Left renal pelvis (tissue), 4 donors: ENCODE results near the gene TBC1D12. TPM values are rescaled to one million over a fixed set of nuclear protein-coding genes. Genes with fewer than 3 reads are reported as not detected.

Experiments
- DNase-seq, 4 donors: peaks; one replicate each; pipeline ENCODE4 v3.0.0-alpha.2; 2013; ENCODE audit warnings: low read depth in 4 of 4, low spot score in 3 of 4
- polyA plus RNA-seq, 4 donors: library from polyadenylated mRNA; unstranded; fragments of 120-200 nt; gene quantifications; one replicate each; pipeline ENCODE4 v1.2.1, GENCODE V29; 2013; ENCODE audit not compliant: insufficient read length in 4 of 4

The TBC1D12 gene
- polyA plus RNA-seq, 4 donors, result 18.4 to 24.9 (median 21.6) TPM

DNA sequence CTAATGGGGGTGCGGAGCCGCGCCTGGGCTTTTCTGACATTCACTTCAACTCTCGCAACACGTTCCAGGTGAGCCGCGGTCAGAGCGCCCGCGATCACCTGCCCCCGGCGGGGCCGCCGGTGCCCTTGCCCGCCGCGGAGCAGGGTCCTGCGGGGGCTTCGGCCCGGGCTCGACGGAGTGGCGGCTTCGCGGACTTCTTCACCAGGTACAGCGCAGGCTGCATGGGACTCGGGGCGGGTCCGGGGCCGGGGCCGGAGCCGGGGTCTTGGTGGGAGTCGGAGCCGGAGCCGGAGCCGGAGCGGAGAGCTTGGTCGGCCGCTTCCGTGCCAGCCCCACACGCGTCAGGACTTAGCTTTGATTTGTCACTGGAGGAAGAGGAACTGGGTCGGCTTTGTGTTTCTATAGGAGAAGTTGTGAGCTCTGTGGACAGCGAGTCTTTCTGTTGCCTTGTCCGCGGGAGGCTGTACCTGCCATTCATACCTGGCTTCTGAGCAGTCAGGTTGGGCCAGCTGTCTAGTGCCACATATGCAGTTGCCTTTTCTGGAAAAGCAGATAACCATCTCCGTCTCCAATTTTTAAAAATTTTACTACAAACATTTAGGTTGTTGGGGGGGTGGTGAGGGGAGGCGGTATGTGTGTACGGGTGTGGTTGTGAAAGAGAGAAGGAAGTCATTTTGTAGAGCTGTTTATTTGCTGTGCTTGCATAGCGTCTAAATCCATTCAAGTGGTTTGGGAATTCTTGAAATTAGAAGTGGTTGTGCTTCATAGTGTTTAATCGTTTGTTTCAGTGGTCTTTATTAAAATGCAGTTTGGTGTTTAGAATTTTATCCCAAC lies 1.3 kb downstream of the TBC1D12 start:
- DNase-seq, result peak; percentile 33 to 60 (median 44)

DNA sequence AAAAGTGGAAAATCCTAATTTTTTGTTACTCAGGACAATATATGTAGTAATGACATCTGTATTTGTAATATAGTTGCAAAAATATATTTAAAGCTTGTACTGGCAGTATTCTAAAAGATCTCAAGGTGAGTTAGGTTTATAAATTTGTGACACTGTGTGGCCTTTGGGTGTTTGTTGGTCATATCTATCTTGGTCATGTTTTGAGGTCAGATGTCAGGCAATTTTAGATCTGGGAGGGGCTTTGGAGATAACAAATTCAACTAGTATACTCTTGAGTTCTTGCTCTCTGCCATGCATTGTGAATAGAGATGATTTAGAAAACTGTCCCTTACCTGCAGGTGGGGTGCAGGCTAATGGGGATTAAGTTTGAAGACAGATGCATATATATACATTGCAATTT lies 3.1 kb downstream of the TBC1D12 start:
- DNase-seq, result no peak

DNA sequence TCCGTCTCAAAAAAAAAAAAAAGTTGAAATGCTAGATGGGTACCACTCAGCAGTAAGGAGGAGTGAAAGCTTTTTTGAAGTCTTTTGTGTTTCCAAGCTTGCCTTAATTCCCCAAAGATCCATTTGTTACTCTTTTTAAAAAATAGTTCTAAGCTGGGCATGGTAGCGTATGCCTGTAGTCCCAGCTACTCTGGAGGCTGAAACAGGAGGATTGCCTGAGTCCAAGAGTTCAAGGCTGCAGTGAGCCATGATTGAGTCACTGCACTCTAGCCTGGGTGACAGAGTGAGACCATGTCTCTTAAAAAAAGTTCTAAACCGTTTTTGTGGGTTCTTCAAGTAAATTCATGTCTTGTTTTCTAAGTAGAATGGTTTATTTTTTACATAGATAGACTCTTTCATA lies 5.3 kb downstream of the TBC1D12 start:
- DNase-seq, result no peak

DNA sequence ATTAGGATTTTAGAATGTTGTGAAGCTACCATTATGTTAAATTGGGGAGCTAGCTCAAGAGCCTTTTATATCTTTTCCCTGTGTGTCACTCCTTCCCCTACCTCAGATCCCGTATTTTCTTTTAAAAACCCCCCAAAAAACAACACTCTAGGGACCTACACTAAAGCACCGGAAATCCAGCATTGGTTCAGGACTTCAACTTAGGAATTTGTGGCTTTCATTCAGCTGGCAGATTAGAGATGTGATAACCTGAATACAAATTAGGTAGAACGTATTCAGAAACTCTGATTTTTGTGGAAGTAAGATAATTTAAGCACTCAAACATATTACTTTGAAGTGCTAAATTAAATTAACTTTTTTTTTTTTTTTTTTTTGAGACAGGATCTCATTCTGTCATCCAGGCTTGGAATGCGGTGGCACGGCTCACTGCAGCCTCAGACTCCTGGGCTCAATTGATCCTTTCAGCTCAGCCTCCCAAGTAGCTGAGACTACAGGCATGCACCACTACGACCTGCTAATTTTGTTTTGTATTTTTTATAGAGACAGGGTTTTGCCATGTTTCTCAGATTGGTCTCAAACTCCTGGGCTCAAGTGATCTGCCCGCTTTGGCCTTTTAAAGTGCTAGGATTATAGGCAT lies 6.8 kb downstream of the TBC1D12 start:
- no peak for DNase-seq

DNA sequence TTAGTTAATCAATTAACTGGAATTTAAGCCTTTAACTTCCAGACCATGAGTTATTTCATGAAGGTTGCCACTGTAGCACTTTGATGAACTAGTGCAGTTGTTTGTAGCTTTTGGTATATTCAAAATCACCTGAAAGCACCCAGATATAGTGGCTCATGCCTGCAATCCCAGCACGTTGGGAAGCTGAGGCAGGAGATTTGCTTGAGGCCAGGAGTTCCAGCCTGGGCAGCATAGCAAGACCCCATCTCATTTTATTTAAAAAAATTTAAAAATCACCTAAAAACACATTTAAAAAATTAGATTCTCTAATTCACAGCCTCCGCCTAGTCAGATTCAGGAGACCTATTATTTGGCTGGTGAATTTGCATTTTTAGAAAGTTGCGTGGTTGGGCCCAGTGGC lies 9.0 kb downstream of the TBC1D12 start:
- DNase-seq, result no peak

DNA sequence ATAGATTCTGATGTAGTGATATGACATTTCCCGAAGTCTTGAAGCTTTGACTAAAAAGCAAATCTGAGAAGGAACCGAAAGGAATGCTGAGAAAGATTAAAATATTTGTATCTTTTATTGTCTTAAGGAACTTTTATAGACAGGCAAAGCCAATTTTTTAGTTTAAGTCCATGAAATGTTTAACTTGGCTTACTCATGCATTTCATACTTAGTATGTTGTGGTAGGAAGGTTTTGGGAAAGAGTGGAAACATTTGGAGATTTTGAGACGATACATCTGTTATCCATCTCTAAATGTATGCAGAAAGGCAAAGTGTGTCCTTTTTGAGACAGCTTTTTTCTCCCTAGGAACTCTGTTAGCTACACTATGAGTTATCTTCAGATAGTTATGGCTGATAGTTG lies 10.1 kb downstream of the TBC1D12 start:
- DNase-seq, result peak in 2 of 4 donors; percentile 34 to 43

DNA sequence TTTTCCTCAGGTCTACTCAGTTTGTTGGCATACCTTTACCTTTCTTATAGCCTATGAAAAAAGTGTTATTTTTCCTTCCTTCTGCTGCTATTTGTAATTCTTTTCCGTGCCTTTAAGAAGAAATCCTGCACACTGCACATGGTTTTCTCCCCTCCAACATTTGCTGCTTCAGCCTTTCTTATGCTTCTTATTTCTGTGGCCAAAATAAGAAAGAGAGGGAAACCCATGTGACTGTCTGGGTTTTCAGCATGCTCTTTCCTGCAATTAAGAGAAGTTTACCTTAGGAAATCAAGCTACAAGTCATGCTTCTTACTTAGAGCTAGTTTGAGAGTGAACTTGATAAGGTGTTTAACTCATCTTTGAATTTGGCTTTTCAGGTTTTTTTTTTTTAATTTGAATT lies 11.0 kb downstream of the TBC1D12 start:
- no peak for DNase-seq

DNA sequence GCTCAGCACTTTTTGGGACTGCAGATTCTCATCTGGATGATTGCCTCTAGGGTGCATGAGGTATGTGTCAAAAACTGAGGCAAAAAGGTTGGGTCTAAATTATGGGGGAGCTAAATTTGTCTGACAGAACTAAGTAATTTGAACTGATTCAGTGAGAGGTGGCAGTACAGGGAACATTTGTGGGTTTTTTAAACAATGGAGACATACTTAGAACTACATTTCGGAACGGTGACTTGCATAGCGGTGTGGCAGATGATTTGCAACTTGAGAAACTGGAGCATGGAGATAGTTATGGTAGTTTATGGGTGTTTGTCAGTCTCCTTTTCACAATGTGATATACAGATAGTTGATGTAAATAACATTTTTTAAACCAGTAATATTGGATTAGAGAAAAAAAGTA lies 14.6 kb downstream of the TBC1D12 start:
- DNase-seq, result no peak

DNA sequence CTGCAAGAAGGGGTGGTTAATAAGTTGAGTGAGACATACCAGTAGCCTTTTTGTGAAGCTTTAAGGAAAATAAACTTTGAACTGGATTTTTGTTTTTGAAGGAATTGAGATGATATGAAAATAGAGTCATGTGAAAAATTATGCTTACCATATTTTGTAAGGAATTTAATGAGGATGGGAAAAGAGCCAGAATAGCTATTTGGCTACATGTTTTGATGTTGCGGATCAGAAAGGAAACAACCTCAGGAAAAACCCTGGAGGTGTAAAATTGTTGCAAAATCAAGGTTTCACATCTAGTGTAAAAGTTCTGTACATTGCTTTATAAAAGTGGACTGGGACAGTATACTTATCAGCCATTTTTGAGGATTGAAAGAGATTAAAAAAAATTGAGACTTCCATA lies 15.0 kb downstream of the TBC1D12 start:
- no peak for DNase-seq

DNA sequence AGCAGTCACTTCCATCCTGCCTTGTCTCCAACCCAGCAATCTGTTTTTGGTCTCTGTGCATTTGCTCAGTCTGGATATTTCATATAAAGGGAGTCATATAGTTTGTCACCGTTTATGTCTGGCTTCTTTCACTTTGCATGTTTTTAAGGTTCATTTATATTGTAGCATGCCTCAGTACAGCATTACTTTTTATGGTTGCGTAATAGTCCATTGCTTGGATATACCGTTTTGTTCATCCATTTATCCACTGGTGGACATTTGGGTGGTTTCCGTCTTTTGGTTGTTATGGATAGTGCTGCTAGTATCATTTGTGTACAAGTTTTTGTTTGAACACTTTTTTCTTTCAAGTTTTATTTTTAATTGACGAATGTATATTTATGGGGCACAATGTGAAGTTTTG lies 18.2 kb downstream of the TBC1D12 start:
- DNase-seq, result no peak

DNA sequence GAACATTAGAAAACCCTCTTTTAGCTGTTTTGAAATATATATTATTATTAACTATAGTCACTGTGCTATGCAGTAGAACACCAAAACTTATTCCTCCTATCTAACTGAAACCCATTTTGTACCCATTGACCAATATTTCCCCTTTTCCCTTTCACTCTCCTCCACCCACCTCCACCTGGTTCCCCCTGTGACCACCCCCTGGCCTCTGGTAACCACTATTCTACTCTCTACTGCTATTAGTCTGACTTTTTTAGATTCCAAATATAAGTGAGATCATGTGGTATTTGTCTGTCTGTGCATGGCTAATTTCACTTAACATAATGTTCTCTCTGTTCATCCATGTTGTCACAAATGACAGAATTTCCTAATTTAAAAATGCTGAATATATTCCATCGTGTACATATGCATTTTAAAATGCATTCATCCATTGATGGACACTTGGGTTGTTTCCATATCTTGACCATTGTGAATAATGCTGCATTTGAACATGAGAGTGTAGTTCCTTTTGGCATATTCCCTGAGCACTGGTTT lies 18.7 kb downstream of the TBC1D12 start:
- no peak for DNase-seq

DNA sequence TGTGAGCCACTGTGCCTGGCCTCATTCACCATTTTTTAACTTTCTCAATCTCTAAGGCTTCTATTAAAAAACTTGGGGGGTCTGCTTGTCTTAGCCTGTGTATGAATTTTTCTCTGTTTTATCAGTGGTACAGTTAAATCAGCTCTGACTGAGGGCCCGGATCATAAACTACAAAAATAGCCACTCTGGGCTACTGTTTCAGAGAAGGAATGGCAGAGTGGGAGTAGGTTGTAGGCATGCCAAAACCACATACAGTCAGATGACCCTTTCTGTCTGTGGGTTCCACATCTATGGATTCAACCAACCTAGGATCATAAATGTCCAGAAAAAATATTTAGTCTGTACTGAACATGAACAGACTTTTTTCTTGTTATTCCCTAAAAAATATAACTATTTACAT lies 21.3 kb downstream of the TBC1D12 start:
- no peak for DNase-seq

DNA sequence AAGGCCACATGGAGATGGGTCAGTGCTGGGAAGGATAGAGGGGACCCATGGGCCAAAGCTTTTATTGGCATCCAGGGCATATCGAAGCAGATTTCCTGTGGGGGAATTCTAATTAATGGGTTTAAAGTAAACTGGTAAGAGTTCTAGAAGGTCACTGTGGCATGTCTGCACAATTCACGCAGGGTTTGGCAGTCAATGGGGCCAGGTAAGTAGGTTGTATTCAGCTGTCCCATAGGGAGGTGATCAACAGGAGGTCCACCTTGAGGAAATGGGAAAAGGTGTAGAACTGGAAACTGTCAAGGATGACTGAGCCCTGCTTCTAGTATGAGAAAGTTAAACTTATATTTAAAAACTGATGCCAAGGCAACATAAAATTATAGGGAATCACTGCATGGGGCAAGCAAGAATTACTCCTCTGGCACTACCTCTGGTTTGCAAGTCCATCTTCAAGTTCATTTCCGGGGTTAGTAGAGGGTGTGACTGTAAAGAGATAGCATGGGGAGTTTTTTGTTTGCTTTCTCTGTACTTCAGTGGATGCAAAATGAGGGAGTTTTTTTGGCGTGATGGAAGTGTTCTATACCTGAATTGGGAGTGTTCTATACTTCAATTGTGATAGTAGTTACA lies 22.5 kb downstream of the TBC1D12 start:
- DNase-seq, result no peak

DNA sequence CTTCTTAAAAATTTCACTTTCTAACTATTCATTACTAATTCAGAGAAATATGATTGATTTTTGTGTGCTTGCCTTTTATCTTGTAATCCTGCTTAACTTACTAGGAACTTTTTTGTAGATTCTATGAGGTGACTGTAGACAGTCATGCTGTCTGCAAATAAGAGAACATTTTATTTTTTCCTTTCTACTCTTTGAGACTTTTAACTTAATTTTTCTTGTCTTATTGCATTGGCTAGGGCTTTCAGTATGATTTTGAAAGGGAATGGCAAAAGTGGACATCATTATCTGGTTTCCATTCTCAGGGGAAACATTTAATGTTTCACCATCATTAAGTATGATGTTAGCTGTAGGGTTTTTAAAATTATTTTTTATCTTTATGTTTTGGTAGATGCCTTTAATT lies 23.6 kb downstream of the TBC1D12 start:
- no peak for DNase-seq

DNA sequence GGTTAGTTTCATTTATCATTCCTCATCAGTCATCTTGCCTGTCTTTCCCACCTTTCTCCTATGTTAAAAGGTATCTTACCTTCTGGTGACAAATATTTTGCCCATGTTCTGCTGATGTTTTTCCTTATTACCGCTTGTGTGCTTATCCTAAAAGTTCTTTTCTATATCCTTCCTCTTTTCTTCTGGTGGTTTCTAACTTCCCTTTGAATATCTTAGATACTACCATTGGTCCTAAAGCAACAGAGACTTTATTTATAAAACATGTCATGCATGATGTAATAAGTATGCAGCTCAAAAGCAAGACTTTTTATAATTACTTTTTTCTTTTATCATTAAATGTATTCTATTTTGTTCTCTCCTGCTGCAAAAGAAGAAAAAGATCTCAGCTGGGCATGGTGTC lies 24.8 kb downstream of the TBC1D12 start:
- no peak for DNase-seq

DNA sequence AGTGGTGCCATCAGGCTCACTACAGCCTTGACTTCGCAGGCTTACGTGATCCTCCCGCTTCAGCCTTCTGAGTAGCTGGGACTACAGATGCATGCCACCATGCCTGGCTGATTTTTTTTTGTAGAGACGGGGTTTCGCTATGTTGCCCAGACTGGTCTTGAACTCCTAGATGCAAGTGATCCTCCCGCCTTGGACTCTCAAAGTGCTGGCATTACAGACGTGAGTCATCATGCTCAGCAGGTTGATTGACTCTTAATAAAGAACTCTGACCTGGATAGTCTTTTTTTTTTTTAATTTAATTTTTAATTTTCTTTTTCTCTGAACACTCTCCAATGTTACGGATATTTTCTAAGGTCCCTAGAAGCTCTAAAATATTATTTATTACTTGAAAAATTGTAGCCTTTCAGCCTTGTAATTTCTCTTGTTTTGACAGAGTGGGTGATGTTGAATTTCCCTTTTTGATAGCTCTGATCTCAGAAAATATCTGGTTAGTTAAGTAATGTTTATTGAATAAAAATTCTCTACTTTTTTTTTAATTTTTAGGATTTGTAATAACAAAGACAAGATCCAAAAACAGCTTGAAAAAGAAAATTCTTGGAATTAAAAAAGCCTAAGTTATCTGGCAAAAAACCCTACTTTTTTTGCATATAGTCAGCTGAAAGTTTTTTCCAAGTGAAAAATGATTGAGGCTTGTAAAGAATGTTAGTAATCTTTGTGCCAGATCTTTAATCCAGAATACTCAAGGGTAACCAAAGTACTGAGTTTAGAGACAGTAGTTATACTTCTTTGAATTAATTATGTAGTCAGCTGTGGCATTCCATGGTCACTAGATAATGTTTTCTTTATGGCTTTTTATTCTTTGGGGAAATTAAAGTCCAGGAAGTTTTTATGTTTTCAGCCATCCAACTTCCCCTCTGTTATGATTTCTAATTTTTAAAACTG lies 26.7 kb downstream of the TBC1D12 start:
- no peak for DNase-seq

DNA sequence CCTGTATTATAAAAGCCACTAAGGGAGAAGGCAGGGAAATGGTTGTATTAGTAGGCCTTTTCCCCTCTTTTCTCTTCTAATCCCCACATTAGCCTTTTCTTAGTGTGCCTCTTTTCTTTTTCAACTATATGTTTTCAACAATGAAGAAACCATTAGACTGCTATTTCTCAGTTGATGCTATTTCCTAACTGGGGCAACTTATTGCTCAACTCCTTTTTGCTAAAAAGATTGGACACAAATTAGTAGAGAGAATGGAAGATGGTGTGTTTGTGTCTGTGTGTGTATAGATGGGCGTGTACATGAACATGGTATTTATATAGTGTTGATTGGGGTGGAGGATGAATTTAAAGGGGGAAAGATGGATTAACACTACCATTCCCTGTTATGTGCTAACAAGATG lies 28.4 kb downstream of the TBC1D12 start:
- DNase-seq, result no peak

DNA sequence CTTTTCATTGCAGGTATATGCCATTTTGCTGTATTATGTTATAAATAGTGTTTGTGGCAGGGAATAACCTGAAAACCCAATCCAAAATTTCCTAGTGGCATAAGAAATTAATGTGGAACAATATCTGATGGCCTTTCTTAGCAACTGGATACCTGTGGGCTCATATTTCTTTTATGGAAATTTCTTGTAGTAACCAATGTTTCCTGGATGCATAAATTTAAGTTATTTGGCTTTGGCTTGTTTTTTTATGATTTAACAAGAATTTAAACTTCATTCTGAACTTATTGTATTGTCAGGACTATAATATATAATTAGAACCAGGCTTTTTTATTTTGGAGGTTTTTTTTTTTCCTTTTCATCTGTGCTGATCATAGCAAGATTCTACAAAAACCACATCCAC lies 30.1 kb downstream of the TBC1D12 start:
- DNase-seq, result no peak

DNA sequence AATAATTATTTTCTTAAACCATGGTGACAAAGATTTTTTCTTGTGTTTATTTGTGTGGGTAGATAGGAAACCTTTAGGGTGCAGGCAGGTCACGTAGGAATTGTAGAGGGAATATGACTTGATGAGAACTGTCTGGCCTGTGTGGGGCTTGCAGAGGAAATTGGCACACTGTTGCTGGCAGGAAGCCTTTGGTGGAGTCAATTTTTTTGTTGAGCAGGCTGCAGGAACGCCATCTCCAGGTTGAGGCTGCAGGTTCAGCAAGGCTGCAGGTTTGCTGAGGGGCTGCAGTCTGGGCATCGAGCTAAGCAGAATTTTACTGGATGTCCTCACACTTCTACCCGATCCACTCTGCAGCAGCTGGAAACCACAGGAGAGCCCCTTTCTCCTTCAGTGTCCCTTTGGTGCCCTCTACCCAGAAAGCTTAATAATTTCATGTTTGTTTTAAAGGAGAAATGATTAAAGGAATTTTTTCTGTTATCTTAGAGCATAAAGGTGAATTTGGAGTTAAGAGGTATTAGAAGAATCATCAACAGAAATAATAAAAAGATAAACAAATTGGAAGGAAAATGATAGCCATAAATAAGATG lies 37.0 kb downstream of the TBC1D12 start:
- DNase-seq, result no peak

DNA sequence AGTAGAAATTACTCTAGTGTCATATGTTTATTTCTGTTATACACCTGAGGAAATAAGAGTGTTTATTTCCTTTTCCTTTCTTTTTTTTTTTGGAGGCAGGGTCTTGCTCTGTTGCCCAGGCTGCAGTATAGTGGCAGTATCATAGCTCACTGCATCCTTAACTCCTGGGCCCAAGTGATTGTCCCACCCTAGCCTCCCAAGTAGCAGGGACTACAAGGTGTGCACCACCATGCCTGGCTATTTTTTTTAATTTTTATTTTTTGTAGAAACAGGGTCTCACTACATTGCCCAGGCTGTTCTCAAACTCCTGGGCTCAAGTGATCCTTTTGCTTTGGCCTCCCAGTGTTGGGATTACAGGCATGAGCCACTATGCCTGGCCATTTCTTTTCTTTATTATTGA lies 37.8 kb downstream of the TBC1D12 start:
- DNase-seq, result no peak
